Gastrocnemius medialis (tissue), 4 donors: ENCODE data around the gene TRIM71. TPM values are rescaled to one million over a fixed set of nuclear protein-coding genes. Genes with fewer than 3 reads are reported as not detected.

Experiments used
- ATAC-seq, 2 donors: fragments of 150-250 bp; one replicate each; pipeline ENCODE4 v1.9.1; 2016
- DNase-seq, 2 donors: peaks; one replicate each; pipeline ENCODE4 v3.0.0-alpha.2; 2019
- H3K27ac ChIP-seq, 4 donors: fragments of 200-600 bp; sonication (generic); 1 replicate in 1 of 4; 2 replicates in 3 of 4; pipeline ENCODE4 v1.5.1; 2016 to 2018; ENCODE audit warnings: mild to moderate bottlenecking in 2 of 4, moderate library complexity in 1 of 4
- H3K27me3 ChIP-seq, 3 donors: fragments of 200-600 bp; sonication (generic) in 2 of 3; 1 replicate in 1 of 3; 2 replicates in 2 of 3; pipeline versions ENCODE4 v1.5.1 to v1.6.0; 2016 to 2019; ENCODE audit warnings: mild to moderate bottlenecking in 1 of 3, moderate library complexity in 1 of 3
- H3K36me3 ChIP-seq, 2 donors: fragments of 200-600 bp; sonication (generic) in 1 of 2; one replicate each; pipeline ENCODE4 v1.5.1; 2017 to 2018
- H3K4me1 ChIP-seq, 2 donors: fragments of 200-600 bp; sonication (generic) in 1 of 2; one replicate each; pipeline ENCODE4 v1.5.1; 2016 to 2017; ENCODE audit warnings: mild to moderate bottlenecking in 2 of 2
- H3K4me3 ChIP-seq, 4 donors: fragments of 200-600 bp; sonication (generic) in 3 of 4; 1 replicate in 1 of 4; 2 replicates in 3 of 4; pipeline ENCODE4 v1.5.1; 2016 to 2019; ENCODE audit warnings: mild to moderate bottlenecking in 2 of 4
- H3K9me3 ChIP-seq, 3 donors: fragments of 200-600 bp; sonication (generic) in 2 of 3; 1 replicate in 1 of 3; 2 replicates in 2 of 3; pipeline ENCODE4 v1.5.1; 2016 to 2019
- POLR2A ChIP-seq, 2 donors: fragments of 450-650 bp; IDR thresholded peaks; one replicate each; pipeline ENCODE4 v1.6.1; 2017; ENCODE audit warnings: antibody characterized with exemption in 2 of 2, mild to moderate bottlenecking in 2 of 2, moderate library complexity in 2 of 2
- in situ Hi-C, 4 donors: fragments of 200-750 bp; cut with MboI; loops; one replicate each; pipeline versions ENCODE4 v1.15.0 to v1.8.0; 2017; ENCODE audit warnings: low sequenced_read_pairs in 4 of 4
- intact Hi-C: fragments of 100-400 bp; cut with DNase I; formaldehyde crosslinking; loops from one replicate; pipeline ENCODE4 v1.15.1; 2023; ENCODE audit warnings: low total_unique reads
- total RNA-seq, 4 donors: library from RNA; depleted of rRNA; stranded (reverse); fragments of >200 nt; gene quantifications; one replicate each; pipeline versions ENCODE4 v1.1.0 to v1.2.3, GENCODE V29; 2016
- TF ChIP-seq, protein P1 (sequence below), 5 experiments: fragments of 450-650 bp in 3 of 5; fragments of 200-600 bp in 2 of 5; sonication (generic) in 2 of 5; IDR thresholded peaks in 4 of 5; conservative IDR thresholded peaks in 1 of 5; 1 replicate in 4 of 5; 2 replicates in 1 of 5; pipeline ENCODE4 v1.5.1; 2016 to 2019; ENCODE audit warnings: antibody characterized with exemption in 5 of 5, mild to moderate bottlenecking in 3 of 5, moderate library complexity in 3 of 5

The TRIM71 gene
- total RNA-seq, 4 donors from 2014 or later, result not detected

- DNase-seq, result no peak
- in situ Hi-C loops (no loop called here), intact Hi-C loops (no loop called here)
- H3K9me3 ChIP-seq, result no peaks in the 10 kb centered on the region
- TF ChIP-seq, protein P1, sequence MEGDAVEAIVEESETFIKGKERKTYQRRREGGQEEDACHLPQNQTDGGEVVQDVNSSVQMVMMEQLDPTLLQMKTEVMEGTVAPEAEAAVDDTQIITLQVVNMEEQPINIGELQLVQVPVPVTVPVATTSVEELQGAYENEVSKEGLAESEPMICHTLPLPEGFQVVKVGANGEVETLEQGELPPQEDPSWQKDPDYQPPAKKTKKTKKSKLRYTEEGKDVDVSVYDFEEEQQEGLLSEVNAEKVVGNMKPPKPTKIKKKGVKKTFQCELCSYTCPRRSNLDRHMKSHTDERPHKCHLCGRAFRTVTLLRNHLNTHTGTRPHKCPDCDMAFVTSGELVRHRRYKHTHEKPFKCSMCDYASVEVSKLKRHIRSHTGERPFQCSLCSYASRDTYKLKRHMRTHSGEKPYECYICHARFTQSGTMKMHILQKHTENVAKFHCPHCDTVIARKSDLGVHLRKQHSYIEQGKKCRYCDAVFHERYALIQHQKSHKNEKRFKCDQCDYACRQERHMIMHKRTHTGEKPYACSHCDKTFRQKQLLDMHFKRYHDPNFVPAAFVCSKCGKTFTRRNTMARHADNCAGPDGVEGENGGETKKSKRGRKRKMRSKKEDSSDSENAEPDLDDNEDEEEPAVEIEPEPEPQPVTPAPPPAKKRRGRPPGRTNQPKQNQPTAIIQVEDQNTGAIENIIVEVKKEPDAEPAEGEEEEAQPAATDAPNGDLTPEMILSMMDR (IDR thresholded peaks at IDR 0.05 in 4 of 5, conservative IDR thresholded peaks at IDR 0.05 in 1 of 5), result no peak
- TF ChIP-seq POLR2A (IDR thresholded peaks at IDR 0.05), result no peak
- no peaks in the 10 kb centered on the region for H3K36me3 ChIP-seq
- no peak overlapping the region for H3K4me3 ChIP-seq
- peaks cover 0 to 13% (median 0%) of the 10 kb centered on the region in 3 donors for H3K27me3 ChIP-seq
- no peak overlapping the region for H3K27ac ChIP-seq
- H3K4me1 ChIP-seq, result no peaks in the 10 kb centered on the region
- ATAC-seq, result no peak
Measured at GRCh38 chr3:32895701-32896100, 77.9 kb downstream of the TRIM71 start.

DNA sequence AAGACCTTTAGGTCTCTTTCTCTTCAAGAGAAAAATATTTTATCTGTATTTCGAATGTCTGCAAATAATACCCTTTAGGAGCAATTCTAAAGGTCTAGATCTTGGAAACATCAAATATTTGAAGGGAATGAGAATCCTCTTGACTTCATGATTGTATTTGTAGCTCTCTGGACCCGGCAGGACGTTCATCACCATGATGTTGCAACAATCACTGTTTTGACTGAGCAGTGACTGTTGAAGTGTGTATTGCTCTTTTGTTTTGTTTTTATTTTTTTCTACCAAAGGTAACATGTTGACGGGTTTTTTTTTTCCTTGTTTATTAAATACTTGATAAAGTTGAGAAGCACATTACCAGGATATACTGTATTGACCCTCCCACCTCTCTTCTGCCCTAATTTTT, 78.3 kb downstream of the TRIM71 start:
- H3K4me3 ChIP-seq, result no peak overlapping the region
- H3K36me3 ChIP-seq, result no peaks in the 10 kb centered on the region
- H3K27me3 ChIP-seq, result peaks cover 0 to 13% (median 0%) of the 10 kb centered on the region in 3 donors
- TF ChIP-seq, protein P1 (IDR thresholded peaks at IDR 0.05 in 4 of 5, conservative IDR thresholded peaks at IDR 0.05 in 1 of 5), result no peak
- TF ChIP-seq POLR2A (IDR thresholded peaks at IDR 0.05), result no peak
- H3K27ac ChIP-seq, result no peak overlapping the region
- DNase-seq, result no peak
- ATAC-seq, result no peak
- H3K4me1 ChIP-seq, result no peaks in the 10 kb centered on the region
- intact Hi-C loops (no loop called here), in situ Hi-C loops (no loop called here)
- H3K9me3 ChIP-seq, result no peaks in the 10 kb centered on the region

DNA sequence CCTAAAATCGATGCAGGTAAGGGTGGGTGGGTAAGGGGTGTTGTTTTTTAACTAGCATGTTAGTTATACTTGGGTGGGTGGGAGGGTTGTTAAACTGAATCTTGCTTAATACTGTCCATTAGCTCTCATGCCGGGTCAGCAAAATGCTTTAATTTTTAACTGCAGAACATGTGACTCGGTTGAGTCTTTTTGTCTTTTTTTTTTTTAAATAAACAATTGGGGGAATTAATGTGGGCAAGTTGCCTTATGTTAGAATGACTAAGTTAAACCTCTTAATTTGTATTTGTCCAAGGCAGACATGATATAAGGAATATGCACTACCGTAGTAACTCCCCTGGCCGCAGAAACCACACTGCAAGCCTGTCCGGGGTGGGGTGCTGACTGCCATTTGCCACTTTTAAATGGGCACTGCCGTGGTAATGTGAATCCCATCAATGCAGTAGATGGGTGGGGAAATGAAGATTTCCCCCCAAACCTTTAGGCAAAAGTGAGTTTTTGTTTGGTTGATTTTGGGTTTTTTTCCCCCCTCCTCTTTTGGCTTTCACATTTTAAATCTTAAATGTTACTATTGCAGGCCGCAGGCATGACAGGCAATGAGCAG, 79.3 kb downstream of the TRIM71 start:
- Histone ChIP-seq H3K9me3 (no peaks in the 10 kb centered on the region), H3K27me3 (peaks cover 0 to 13% (median 0%) of the 10 kb centered on the region in 3 donors), H3K4me3 (no peak overlapping the region), H3K27ac (no peak overlapping the region), H3K36me3 (no peaks in the 10 kb centered on the region), H3K4me1 (no peaks in the 10 kb centered on the region)
- in situ Hi-C loops, result no loop called here
- DNase-seq, result no peak
- intact Hi-C loops, result no loop called here
- ATAC-seq, result no peak
- no peak for TF ChIP-seq POLR2A (IDR thresholded peaks at IDR 0.05)
- TF ChIP-seq, protein P1 (IDR thresholded peaks at IDR 0.05 in 4 of 5, conservative IDR thresholded peaks at IDR 0.05 in 1 of 5), result no peak

DNA sequence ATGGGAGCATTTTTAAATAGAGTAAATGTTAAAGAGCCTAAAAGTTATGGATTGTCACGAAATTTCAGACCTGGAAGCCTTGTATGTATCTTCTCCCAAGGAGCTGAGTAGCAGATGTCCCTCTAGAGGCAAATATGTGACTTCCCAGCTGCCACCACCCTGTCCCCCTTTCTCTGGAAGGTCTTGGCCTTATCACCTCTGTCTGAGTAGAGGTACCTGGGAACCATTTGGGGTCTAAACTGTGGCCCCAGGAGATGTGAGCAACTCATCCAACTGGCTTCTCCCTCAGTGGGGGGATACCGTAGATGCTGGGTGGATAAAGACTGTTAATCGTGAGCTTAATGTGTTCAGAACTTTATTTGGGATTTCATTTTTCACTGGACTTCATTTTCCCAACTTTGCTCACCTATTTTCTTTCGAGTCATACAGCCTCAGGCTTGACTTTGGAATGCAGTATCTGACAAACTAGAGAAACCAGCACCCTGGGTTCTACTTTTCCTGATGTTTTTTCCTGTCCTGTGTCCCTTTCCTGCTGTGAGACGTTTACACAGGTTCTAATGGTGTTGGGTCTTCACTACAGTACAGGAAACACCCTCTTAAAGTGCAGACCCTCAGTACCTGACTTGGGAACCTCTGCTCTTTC, 80.3 kb downstream of the TRIM71 start:
- TF ChIP-seq POLR2A (IDR thresholded peaks at IDR 0.05), result no peak
- TF ChIP-seq, protein P1 (IDR thresholded peaks at IDR 0.05 in 4 of 5, conservative IDR thresholded peaks at IDR 0.05 in 1 of 5), result no peak
- H3K4me3 ChIP-seq, result no peak overlapping the region
- H3K27ac ChIP-seq, result no peak overlapping the region
- no peaks in the 10 kb centered on the region for H3K4me1 ChIP-seq
- intact Hi-C loops (no loop called here), in situ Hi-C loops (no loop called here)
- H3K9me3 ChIP-seq, result no peaks in the 10 kb centered on the region
- no peaks in the 10 kb centered on the region for H3K36me3 ChIP-seq
- H3K27me3 ChIP-seq, result peaks cover 0 to 9% (median 0%) of the 10 kb centered on the region in 3 donors
- no peak for DNase-seq
- ATAC-seq, result no peak
